KMS-11 (cell line): ENCODE data around the gene KLHL29.

Source experiments
- H2AFZ ChIP-seq: fragments of 200-600 bp; sonication (generic); 2 replicates; pipeline ENCODE4 v1.6.1; 2016; ENCODE audit warnings: antibody characterized with exemption, mixed run types, low read depth
- H3K27ac ChIP-seq: fragments of 200-600 bp; sonication (generic); 2 replicates; pipeline ENCODE4 v1.6.1; 2016; ENCODE audit warnings: mild to moderate bottlenecking, mixed run types
- H3K27me3 ChIP-seq: fragments of 200-600 bp; sonication (generic); 2 replicates; pipeline ENCODE4 v1.6.1; 2017; ENCODE audit warnings: mild to moderate bottlenecking, low read depth, mixed run types, moderate library complexity; ENCODE audit not compliant: insufficient read depth
- H3K36me3 ChIP-seq: fragments of 200-600 bp; sonication (generic); 2 replicates; pipeline ENCODE4 v1.6.1; 2017; ENCODE audit warnings: mild to moderate bottlenecking, mixed run types; ENCODE audit not compliant: insufficient read depth
- H3K4me1 ChIP-seq: fragments of 200-600 bp; sonication (generic); 2 replicates; pipeline ENCODE4 v1.6.1; 2016; ENCODE audit warnings: mild to moderate bottlenecking, low read depth, mixed run types; ENCODE audit not compliant: poor library complexity, severe bottlenecking
- H3K4me2 ChIP-seq: fragments of 200-600 bp; sonication (generic); 2 replicates; pipeline ENCODE4 v1.7.0; 2016; ENCODE audit warnings: mild to moderate bottlenecking, mixed run types
- H3K4me3 ChIP-seq: fragments of 200-600 bp; sonication (generic); IDR thresholded peaks from 2 replicates; pipeline ENCODE4 v1.6.1; 2017; ENCODE audit warnings: low read depth, low read length, mixed read lengths; ENCODE audit not compliant: insufficient read depth
- H3K79me2 ChIP-seq: fragments of 200-600 bp; sonication (generic); 2 replicates; pipeline ENCODE4 v1.6.1; 2016; ENCODE audit warnings: low read depth, mixed run types; ENCODE audit not compliant: insufficient read depth
- H3K9ac ChIP-seq: fragments of 200-600 bp; sonication (generic); 2 replicates; pipeline ENCODE4 v1.6.1; 2016; ENCODE audit warnings: mild to moderate bottlenecking, mixed run types
- H4K20me1 ChIP-seq: fragments of 200-600 bp; sonication (generic); 2 replicates; pipeline ENCODE4 v1.6.1; 2016; ENCODE audit warnings: mild to moderate bottlenecking, mixed run types; ENCODE audit not compliant: insufficient read depth
- TF ChIP-seq, protein P1 (sequence below): fragments of 200-600 bp; sonication (generic); conservative IDR thresholded peaks from 2 replicates; pipeline ENCODE4 v1.6.1; 2017; ENCODE audit warnings: low read depth, mild to moderate bottlenecking, antibody characterized with exemption, low read length, moderate library complexity, mixed read lengths

KLHL29 gene

DNA sequence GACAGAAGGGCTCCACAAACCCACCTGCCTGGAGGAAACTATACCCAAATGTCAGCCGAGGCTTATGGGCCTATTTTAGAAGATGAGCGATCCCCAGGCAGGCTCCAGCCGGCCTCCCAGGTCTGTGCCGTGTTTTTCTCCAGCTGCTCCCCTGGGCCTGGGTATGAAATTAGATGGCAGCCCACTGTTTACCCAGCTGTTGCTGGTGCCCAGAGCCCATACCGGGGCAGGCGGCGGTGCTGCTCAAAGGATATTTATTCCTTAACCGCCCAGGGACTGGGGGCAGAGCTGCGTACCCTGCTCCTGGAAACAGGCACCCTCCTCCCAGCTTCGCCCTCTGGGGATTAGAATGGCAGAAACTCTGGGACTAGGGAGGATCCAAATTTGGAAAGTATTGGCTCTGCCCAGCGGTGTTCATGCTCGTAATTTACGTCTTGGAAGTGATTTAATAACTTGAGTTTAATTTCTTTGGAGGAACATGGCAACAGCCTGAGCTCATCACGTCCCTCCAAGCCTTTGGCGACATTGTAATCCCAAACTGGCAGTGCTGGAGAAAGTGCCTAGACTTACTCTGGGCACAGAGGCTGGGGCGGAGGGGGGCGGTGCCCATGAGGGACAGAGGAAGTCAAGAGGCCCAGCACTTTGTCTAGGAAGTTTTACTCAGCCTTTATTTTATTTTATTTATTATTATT, 199.2 kb downstream of the KLHL29 start:
- no peaks in the 10 kb centered on the region for H4K20me1 ChIP-seq
- no peak overlapping the region for H3K4me2 ChIP-seq
- H3K27ac ChIP-seq: no peak overlapping the region
- H3K79me2 ChIP-seq: no peaks in the 10 kb centered on the region
- TF ChIP-seq, protein P1, sequence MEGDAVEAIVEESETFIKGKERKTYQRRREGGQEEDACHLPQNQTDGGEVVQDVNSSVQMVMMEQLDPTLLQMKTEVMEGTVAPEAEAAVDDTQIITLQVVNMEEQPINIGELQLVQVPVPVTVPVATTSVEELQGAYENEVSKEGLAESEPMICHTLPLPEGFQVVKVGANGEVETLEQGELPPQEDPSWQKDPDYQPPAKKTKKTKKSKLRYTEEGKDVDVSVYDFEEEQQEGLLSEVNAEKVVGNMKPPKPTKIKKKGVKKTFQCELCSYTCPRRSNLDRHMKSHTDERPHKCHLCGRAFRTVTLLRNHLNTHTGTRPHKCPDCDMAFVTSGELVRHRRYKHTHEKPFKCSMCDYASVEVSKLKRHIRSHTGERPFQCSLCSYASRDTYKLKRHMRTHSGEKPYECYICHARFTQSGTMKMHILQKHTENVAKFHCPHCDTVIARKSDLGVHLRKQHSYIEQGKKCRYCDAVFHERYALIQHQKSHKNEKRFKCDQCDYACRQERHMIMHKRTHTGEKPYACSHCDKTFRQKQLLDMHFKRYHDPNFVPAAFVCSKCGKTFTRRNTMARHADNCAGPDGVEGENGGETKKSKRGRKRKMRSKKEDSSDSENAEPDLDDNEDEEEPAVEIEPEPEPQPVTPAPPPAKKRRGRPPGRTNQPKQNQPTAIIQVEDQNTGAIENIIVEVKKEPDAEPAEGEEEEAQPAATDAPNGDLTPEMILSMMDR: no peak
- H3K36me3 ChIP-seq: no peaks in the 10 kb centered on the region
- H3K4me1 ChIP-seq: no peaks in the 10 kb centered on the region
- no peak overlapping the region for H3K4me3 ChIP-seq
- H3K9ac ChIP-seq: no peak overlapping the region
- H2AFZ ChIP-seq: no peak overlapping the region
- H3K27me3 ChIP-seq: no peaks in the 10 kb centered on the region

DNA sequence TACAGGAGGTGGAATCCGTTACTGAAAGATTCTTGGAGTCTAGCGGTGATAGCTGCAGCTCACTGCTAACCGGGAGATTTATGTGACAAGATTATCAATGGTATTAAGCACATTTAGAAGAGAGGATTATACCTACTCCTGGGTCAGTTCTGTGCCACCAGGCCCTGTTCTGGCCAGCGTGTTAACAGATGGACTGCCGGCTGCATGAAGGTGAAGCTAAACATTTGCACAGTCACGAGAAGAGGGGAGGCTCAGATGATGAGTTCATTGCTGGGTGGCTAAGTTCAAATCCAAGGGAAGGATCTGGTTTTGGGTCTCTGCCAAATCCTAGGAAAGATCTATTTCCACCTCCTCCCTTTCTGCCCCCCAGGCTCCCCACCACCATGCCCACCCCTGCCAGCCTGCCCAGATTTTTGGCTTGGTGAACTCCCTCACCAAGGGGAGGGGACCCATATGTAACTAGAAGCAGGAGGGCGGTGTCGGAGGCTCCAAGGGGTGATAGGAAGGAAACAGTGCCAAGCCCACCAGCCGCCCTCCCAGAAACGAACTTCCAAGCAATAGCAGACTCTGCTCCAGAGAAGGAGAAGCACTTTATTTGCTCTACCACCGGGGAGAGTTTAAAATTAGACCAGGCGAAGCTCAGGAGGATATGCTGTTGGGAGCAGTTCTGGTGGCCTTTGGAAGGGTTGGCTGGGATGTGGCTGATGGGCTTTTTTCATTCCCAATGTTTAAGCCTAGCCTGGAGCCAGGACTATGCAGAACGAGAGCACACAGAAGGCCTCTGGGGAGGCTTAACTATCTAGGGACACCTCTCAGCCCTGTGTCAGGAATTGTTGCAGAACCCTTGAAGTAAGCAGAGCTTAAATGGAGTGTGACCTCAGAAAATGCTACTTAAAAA, 200.5 kb downstream of the KLHL29 start:
- H4K20me1 ChIP-seq: no peaks in the 10 kb centered on the region
- H3K79me2 ChIP-seq: no peaks in the 10 kb centered on the region
- H3K36me3 ChIP-seq: no peaks in the 10 kb centered on the region
- H2AFZ ChIP-seq: no peak overlapping the region
- H3K4me2 ChIP-seq: no peak overlapping the region
- no peak overlapping the region for H3K27ac ChIP-seq
- no peak overlapping the region for H3K4me3 ChIP-seq
- no peaks in the 10 kb centered on the region for H3K4me1 ChIP-seq
- no peaks in the 10 kb centered on the region for H3K27me3 ChIP-seq
- H3K9ac ChIP-seq: no peak overlapping the region
- TF ChIP-seq, protein P1: no peak

DNA sequence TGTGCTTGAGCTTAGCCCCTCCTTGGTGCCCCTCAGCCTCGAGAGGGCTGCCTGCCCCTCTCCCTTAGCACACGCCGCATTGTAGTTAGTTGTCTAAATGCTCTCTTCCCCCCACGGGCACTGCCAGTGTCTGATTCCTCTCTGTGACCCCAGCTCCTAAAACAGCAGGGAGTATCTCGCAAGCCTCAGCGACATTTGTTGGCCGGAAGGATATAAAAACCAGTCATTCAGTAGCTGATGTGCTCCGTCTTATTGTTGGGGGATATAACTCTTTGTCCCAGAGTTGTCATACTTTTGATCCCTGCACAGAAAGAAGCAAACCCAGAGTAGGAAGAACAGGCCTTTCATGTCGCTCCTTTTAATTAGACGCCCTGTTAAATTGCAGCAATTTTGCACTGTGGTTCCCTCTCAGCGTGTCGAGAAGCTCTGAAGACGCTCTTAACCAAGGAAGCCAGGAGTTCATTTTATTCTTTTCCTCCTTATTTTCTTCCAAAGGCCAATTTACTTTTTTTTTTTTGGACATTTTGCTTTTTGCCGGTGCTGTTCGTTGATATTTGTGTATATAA, 201.8 kb downstream of the KLHL29 start:
- Histone ChIP-seq H4K20me1 (no peaks in the 10 kb centered on the region), H3K36me3 (no peaks in the 10 kb centered on the region), H2AFZ (no peak overlapping the region), H3K27ac (no peak overlapping the region), H3K4me3 (no peak overlapping the region), H3K27me3 (no peaks in the 10 kb centered on the region), H3K4me2 (no peak overlapping the region), H3K79me2 (no peaks in the 10 kb centered on the region), H3K9ac (no peak overlapping the region), H3K4me1 (no peaks in the 10 kb centered on the region)
- TF ChIP-seq, protein P1: no peak

DNA sequence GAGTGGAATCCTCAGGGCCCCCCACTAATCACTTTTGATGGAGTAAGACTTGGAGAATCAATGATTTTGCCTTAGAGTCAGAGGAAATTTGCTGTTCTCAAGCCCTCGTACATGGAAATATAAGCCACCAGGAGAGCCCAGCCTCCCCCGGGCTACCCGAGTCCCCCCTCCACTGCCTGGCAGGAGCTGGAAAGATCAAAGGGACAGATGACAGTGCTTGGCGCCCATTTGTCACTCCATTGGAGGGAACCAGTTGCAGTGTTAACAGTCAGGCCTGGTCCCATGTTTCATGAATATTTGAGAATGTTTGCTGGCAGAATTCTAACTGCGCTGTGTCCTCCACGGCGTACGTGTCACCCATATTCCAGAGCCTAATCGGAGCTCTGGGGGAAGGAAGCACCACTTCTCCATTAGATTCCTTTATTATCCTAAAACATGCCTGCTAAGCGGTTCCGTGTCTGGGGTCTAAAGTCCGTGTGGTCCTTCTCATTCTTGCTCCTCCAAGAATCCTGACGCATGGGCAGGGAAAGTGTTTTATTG, 202.4 kb downstream of the KLHL29 start:
- Histone ChIP-seq H3K36me3 (no peaks in the 10 kb centered on the region), H3K9ac (no peak overlapping the region), H3K4me2 (no peak overlapping the region), H3K27me3 (no peaks in the 10 kb centered on the region), H2AFZ (no peak overlapping the region), H3K27ac (no peak overlapping the region), H3K4me1 (no peaks in the 10 kb centered on the region), H3K79me2 (no peaks in the 10 kb centered on the region), H4K20me1 (no peaks in the 10 kb centered on the region), H3K4me3 (no peak overlapping the region)
- TF ChIP-seq, protein P1: no peak
